HG03025 (cell line): ENCODE data around the gene WDCP.
"Not testable (repeated sequence)": the region's sequence is repeated elsewhere in the genome, so short reads cannot be mapped to it uniquely, and the experiment has no call there.

ENCODE experiments used
- ATAC-seq: cut with Tn5 transposase; IDR thresholded peaks from one replicate; pipeline ENCODE4 v1.9.1; 2021; ENCODE audit warnings: mild to moderate bottlenecking, moderate library complexity; ENCODE audit not compliant: unreplicated experiment, low FRiP score

Gene WDCP

DNA sequence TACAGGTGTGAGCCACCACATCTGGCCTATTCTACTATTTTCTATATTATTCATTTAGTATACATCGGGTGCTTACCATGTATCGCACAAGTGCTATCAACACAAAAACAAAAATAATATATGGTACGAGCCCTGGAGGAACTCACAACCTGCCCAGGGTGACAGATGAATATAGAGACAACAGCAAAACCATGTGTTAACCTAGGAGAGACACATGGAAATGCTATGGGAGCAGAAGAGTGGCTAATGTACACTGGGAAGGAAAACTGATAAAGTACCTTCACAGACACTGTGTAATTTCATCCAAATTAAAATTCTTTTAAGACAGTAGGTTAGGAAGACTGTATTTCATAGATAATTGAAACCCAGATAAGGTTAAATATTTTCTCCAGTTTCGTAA is 25.1 kb upstream of the WDCP start:
- no peak for ATAC-seq

DNA sequence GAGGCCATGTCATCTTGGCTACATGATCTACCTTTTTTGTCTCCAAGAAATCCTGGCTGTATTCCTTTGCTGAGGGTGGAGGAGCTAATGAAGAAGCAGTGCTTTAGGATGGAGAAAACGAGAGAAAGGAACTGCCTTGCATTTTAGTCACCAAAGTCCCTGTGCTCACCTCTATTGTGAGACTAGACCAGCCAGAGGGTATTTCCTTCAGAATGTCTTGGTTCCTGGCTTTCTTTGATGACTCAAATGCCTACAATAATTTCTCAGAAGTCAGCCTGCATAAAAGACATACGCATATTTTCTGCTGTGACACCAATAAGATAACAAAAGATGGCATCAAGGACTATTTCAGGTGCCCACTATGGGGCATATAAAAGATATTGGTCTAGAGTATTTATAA is 18.1 kb upstream of the WDCP start:
- ATAC-seq, result no peak

DNA sequence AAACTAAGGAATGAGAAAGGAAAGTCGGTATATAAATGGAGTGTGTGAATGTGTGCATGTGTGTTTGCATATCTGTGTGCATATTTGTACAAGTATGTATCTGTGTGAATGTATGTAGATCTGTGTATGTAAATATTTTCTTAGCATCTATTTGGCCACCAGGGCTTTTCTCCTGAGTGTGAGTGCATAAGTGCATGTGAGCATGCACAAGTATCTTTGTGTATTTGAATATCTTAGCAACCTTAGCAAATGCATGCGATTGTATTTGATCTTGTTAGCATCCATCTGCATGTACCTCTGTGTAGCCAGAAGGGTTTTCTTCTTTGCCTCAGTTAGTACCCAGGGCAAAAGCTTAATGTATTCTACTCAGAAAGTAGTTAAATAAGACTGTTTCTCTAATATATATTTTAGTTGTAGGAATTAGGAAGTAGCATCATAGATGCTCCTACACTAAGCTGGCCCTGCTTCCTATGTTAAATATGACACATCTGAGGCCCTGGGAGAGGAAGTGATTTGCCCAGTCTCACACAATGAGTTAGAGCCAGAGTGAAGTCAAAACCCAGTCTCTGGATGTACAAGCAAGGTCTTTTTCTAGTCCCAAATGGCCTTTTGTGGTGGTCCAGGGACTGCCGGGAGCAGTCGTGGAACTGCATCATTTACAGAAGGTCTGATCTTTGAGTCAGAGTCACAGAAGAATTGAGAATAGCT is 11.5 kb upstream of the WDCP start:
- no peak for ATAC-seq

DNA sequence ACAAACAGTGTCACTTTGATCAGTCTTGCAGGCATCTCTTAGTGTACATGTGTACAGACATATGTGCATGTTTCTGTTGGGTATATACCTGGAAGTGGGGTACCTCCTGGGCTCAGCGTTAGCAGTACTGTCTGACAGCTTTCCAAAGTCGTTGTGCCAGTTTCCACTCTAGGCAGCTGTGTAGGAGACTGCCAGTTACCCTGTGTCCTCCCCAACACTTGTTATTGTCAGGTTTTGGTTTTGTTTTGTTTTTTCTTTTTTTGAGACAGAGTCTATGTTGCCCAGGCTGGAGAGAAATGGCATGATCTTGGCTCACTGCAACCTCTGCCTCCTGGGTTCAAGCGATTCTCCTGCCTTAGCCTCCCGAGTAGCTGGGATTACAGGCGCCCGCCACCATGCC is 8.6 kb upstream of the WDCP start:
- no peak for ATAC-seq

DNA sequence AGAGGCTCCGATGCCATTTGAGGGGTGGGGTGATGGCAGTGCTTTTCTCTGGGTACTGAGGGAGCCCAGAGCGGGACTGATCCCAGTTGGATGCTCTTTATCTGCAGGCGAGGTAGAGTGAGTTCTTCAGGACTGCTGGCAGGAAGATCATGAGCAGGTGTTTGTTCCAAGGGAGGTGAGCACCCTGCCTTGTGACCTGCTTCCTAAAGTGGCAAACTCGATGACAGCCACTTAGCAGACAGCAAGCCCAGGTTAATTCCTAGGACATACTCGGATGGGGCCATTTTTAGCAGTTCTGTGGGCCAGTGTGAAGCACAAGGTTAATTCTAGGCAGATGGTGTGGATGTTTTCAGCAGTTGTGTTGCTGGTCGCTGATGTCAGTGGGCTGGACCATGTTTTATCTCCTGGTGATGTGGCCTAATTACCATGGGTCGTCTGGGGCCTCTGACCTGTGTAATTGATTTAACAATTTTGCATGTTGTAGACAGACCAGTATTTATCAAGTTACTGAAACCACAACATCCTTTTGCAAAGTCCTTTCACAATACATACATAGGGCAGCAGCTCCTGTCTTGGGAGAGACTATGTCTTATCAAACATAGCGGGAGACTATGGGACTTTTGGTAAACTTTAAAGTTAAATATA is 7.3 kb upstream of the WDCP start:
- no peak for ATAC-seq

DNA sequence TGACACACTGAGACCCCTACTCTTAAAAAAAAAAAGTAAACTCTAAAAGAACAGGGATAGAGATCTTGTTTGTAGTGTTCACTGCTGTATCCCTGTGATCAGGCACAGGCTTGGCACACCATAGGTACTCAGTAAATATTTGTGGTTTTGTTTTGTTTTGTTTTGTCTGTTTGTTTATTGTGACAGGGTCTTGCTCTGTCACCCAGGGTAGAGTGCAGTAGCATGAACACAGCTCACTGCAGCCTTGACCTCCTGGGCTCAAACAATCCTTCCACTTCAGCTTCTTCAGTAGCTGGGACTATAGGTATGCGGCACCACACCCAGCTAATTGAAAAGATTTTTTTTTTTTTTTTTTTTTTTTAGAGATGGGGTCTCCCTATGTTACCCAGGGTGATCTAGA is 5.8 kb upstream of the WDCP start:
- ATAC-seq, result no peak

DNA sequence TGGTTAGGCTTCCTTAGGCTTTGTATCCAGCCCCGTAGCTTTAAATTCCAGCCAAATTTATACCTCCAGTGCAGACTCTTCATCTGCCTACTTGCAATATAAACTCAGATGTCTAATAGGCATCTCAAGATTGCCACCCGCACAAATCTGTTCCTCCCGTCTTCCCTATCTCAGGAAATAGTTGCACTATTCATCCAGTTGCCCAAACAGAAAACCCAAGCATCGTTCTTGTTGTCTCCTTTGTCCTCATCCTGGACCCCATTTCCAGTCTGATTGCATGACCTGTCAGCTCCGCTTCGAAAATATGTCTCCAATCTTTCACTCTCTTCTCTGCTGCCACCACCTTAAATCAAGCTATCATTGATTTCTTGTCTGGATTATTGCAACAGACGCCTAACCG is 4.6 kb upstream of the WDCP start:
- ATAC-seq, result no peak

DNA sequence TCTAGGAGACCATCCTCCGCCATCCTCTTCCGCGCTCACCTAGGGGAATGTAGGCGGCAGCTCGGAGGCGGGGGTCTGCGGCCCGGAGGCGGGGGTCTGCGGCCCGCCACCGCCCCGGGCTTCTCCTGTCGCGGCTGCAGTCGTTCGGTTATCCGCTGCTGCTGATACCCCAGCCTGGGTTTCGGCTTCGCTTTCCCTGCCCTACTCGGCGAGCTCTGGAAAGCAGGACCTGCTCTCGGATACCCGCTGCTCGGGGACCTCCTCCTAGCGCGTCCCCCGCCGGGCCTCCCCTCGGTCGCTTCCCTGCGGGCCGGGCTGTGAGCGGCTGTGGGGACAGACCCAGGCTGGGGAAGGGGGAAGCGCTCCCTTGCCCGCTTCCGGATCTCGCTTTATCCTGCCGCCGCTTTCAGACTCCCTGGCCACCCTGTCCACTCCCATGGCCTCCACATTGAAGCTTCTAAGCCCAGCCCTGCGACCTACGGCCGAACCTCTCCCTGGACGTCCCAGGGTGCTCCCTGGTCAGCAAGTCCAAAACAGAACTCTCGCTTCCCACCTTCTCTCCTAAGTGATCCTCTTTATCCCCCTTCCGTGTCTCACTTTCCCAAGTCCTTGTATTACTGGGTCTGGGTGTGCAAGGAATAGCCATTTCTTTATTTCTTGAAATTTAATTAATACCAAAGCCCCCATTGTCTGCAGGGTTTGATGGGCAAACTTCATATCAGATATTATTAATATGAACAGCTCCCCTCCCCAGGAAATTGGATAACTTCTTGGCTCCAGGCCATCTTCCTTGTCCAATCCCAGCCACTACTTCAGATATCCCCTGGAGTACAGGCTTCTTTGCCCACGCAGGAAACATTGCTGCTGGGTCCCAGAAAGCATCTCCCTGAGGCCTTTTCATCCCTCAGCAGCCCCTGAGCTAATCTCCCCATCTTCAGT is 3.1 kb upstream of the WDCP start:
- no peak for ATAC-seq

DNA sequence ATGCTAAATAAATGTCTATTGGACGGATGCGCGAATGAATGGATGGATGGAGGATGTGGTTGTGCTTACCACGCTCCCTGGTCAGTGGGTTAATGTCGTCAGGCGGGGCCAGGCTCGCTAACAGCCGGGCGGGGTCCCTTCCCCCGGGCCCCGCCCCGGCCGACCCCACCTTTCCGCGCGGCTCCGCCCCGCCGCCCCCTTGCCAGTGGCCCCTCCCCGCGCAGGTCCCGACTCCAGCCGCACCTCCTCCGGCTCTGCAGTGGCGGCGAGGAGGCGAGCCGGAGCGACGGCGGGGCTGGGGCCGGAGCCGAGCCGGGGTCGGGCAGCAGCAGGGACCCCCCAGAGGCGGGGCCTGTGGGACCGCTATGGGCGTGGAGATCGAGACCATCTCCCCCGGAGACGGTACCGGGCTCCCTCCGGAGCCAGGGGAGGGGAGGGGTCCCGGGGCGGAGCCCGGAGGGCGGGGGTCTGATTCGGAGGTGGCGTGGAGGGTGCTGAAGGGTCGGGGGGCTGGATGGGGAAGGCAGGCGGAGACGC is 2.4 kb upstream of the WDCP start, which contains the start of gene FKBP1B:
Gene FKBP1B, plus strand, starts transcription at position 257 of the 537 bp plus-strand sequence. Its CDS starts 109 bp downstream, at position 366.
- no peak for ATAC-seq

DNA sequence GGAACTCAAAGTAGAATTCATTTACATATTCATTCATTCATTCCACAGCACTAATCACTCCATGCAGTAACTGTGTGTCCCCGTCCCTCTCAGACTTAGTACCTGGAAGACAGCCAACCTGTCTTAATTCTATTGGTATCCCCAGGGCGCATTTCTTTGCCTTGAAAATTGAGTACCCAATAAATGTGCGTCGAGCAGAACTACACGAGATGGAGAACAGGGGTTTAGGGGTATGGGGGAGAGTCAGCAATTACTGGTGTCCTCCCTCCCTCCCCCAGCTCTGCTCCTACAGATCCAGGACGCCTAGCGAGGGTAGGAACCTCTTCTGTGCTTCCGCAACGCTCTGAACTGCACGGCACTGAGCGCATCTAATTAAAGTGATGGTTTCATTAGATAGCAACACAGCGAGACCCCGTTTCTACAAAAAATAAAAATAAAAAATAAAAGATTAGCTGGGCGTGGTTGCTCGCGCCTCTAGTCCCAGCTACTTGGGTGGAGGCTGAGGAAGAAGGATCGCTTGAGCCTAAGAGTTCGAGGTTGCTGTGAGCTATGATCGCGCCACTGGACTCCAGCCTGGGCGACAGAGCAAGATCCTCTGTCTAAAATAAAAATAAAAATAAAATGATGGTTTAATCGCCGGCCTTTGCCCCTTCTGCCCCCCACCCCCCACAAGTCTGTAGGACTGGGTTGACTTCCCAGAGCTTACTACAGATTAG is 1.7 kb upstream of the WDCP start:
- ATAC-seq, result no peak

DNA sequence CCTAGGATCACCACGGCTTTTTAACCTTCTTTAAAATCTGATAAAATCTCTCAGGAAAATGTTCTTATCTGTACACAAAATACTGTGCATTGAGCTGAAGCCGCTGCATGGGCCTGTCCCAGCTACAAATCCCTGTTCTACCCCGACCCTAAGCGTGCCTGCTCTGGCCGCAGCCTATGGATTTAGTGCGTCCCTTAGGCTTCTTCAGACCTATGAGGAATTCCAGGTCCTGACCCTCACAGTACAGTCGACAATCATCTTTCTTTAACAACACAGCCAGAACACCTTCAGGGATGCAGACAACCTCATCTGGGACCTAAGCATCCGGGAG is 477 bp upstream of the WDCP start:
- ATAC-seq, result no peak

DNA sequence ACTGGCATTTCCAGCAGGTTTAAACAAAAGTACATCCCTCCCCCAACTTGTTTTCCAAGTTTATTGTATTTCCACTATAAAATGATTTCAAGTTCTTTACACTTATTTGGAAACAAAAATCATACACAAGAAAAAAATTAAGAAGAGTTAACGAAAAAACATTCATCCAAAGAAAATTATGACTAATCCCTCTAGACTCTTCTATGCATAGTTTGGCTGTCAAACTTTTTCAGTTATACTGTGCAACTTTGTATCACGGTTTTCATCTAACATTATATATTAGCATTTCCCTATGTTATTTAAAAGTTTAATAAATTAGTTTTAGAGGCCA is 627 bp downstream of the WDCP start:
- ATAC-seq, result no peak

DNA sequence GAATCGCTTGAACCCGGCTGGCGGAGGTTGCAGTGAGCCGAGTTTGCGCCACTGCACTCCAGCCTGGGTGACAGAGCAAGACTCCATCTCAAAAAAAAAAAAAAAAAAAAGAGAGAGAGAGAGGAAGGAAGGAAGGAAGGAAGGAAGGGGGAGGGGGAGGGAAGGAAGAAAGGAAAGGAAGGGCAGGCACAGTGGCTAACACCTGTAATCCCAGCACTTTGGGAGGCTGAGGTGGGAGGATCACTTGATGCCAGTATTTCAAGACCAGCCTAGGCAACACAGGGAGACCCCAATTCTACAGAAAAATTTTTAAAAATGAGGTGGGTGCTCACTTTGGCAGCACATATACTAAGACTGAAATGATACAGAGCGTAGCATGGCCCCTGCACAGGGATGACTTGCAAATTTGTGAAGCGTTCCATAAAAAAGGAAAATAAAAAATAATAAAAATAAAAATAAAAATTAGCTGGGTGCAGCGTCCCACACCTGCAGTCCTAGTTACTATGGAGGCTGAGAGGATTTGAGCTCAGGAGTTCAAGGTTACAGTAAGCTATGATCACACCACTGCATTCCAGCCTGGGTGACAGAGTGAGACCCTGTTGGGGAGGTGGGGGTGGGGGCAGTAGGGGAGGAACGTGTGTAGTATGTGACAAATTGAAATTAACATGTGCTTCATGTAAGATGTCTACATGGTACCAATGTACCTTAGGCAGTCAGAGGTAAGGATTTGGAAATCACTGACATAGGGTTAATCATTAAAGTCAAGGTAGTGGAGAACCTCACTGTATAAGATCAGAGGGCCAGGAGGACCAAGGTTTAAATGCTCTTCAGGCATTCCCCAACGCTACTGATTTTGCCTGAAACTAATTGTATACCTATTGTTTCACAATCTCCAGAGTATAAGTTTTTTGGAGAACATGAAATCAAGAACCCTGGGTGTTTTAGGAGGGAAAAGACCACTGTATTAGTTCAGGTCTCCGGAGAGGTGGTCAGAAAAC is 1.4 kb downstream of the WDCP start:
- no peak for ATAC-seq

DNA sequence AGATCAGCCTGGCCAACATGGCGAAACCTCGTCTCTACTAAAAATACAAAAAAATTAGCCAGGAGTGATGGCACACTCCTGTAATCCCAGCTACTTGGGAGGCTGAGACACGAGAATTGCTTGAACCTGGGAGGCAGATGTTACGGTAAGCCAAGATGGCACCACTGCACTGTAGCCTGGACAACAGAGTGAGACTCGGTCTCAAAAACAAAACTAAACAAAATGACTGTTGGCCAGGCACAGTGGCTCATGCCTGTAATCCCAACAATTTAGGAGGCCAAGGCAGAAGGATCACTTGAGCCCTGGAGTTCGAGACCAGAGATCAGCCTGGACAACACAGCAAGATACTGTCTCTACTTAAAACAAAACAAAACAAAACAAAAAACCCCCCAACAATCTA is 4.1 kb downstream of the WDCP start:
- ATAC-seq, result not testable (repeated sequence)

DNA sequence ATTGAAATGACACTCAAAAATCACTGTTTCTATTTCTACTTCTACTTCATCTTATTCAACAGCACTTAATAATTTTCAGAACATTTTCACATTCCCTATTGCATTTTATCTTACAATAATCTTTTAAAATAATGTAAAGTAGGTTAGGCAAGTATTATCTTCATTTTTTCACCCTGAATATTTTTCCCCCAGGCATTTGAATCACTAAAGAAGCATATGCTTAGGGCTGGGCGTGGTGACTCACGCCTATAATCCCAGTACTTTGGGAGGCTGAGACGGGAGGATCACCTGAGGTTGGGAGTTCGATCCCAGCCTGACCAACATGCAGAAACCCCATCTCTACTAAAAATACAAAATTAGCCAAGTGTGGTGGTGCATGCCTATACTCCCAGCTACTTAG is 6.7 kb downstream of the WDCP start:
- ATAC-seq, result no peak

DNA sequence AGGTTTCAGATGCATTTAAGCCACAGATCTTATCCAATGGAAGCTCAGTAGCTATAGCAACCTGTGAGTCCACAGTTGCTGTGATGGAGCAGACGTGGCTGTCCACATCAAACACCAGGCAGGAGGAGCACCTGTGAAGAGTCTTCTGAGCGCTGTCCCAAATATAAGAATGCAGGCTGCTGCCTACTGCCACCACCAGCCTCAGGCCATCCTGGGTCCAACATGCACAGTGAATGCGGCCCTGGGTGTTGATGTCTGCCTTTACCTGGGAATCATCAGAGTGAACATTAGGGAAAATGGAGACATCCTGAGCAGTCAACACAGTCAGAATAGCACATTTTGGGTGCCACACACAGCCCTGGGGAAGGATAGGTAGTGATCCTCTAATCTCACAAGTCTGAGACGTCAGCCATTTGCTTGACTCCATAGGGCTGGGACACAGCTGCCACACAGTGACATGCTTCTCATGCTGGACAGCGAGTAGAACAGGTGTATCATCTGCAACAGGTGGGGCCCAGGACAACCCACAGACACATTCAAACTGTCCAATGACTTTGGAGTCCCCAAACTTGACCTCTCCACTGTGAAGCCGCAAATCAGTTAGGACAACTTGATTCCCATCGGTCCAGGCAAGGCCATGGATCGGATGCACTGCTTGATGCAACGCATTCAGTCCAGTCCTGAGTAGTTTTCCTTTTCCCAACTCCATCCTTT is 8.2 kb downstream of the WDCP start:
- ATAC-seq, result no peak

DNA sequence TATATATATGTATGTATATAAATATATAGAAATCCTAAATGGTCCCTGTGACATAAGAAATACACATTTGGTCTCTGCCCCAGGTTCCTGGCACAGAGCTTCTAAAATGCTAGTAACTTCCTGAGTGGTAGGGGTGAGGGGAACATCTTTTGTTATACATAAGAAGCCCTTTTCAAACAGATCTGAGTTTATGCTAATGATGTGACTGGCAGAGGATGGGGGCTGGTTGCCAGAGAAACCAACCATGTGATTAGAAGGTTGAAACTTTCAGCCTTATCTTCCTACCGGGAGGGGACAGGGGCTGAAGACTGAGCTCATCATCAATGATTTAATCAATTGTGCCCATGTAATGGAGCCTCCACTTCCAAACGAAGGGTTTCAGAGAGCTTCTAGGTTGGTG is 21.0 kb downstream of the WDCP start:
- no peak for ATAC-seq

DNA sequence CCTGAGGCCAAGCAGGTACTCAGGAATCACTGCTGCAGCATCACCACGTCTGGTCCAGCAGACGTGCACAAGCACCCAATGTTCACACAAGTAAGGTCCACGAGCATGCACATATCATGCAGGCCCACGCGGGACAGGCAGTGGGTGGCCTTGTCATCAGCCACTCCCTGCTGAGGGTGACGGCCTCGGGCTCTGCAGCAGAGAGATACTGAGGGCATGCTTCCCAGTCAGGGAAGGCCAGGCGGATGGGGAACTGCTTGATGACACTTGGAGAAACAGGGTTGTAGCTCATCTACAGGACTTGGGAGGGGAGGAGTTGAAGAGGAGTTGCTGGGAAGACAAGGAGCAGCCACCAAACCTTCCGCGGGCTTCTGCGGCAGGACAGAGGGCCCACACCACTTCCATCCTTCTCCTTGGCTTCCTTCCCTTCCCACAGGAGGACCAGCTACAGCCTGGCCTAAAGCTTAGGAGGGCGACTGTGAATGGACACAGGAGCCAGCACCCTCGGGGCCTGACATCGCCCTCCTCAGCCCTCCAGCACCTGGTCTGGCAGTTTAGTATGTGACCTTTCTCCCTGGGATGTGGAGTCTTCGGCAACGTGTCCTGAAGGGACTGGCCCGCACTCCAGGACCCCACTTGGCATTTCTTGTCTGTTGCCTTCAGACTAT is 22.1 kb downstream of the WDCP start:
- ATAC-seq, result no peak
